KOPT-K1 (cell line): Measurements from ENCODE around the gene FOXI2.

Source experiments
- H3K27ac ChIP-seq: fragments of 200-600 bp; sonication (generic); 2 replicates; pipeline ENCODE4 v1.5.1; 2016; ENCODE audit warnings: antibody characterized with exemption, mild to moderate bottlenecking, low read depth, low read length; ENCODE audit not compliant: poor library complexity, severe bottlenecking
- H3K36me3 ChIP-seq: fragments of 200-600 bp; sonication (generic); 2 replicates; pipeline ENCODE4 v1.5.1; 2017; ENCODE audit warnings: antibody characterized with exemption, mild to moderate bottlenecking, low read length, moderate library complexity; ENCODE audit not compliant: insufficient read depth
- H3K9me3 ChIP-seq: fragments of 200-600 bp; sonication (generic); 2 replicates; pipeline ENCODE4 v1.5.1; 2017; ENCODE audit warnings: antibody characterized with exemption, low read length, mild to moderate bottlenecking; ENCODE audit not compliant: insufficient read depth, poor library complexity, severe bottlenecking

FOXI2 gene

DNA sequence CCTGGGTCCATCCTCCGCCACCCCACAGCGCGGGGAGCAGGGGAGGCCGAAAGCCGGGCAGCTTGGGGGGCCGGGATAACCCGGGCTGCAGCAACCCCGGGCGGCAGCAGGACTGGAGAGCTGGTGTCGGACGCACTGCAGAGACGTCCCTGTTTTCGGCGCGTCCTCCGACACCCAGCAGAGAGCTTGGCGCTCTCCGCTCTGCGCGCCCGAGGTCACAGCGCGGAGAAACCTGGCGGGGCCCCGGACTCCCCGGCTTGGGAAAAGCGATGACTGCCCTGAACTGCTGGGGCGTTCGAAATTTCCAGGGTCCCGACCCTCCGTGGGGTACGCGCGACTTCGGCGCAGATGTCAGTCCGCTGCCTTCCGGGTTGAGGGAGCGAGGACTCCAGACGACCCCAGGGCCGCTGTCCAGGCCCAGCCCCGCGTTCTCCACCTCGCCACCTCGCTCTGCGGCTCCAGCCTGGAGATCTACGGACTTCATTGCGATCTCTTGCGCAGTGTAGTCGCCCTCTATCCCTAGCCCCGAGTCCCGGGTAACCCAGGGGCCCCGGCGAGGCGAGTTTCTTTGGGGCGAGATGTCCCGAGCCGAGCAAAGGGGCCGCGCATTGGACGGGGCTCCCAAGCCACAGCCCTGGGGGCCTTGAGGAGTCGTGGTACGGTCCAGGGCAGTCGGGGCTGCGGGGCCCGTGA is 617 bp upstream of the FOXI2 start:
- Histone ChIP-seq H3K27ac (no peak overlapping the region), H3K36me3 (no peaks in the 10 kb centered on the region), H3K9me3 (peaks cover 8% of the 10 kb centered on the region)

GRCh38 chr10:127737563-127738511 is 852 bp downstream of the FOXI2 start:
- H3K9me3 ChIP-seq, result peaks cover 8% of the 10 kb centered on the region
- H3K27ac ChIP-seq, result no peak overlapping the region
- no peaks in the 10 kb centered on the region for H3K36me3 ChIP-seq

- H3K27ac ChIP-seq, result no peak overlapping the region
- H3K36me3 ChIP-seq, result no peaks in the 10 kb centered on the region
- peaks cover 8% of the 10 kb centered on the region for H3K9me3 ChIP-seq
Observed at GRCh38 chr10:127738512-127739424, 1.8 kb downstream of the FOXI2 start.

DNA sequence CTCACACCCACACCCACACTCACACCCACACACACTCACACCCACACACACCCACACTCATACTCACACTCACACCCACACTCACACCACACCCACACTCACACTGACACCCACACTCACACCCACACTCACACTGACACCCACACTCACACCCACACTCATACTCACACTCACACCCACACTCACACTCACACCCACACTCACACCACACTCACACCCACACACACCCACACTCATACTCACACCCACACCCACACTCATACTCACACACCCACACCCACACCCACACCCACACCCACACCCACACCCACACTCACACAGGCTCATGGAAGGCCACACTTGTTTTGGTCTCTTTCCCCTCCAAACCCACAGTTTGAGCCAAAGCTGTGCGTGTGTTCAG is 2.9 kb downstream of the FOXI2 start:
- no peaks in the 10 kb centered on the region for H3K36me3 ChIP-seq
- H3K27ac ChIP-seq, result no peak overlapping the region
- peaks cover 8% of the 10 kb centered on the region for H3K9me3 ChIP-seq

GRCh38 chr10:127740596-127740995 is 3.6 kb downstream of the FOXI2 start:
- H3K9me3 ChIP-seq, result peaks cover 8% of the 10 kb centered on the region
- no peaks in the 10 kb centered on the region for H3K36me3 ChIP-seq
- H3K27ac ChIP-seq, result no peak overlapping the region

DNA sequence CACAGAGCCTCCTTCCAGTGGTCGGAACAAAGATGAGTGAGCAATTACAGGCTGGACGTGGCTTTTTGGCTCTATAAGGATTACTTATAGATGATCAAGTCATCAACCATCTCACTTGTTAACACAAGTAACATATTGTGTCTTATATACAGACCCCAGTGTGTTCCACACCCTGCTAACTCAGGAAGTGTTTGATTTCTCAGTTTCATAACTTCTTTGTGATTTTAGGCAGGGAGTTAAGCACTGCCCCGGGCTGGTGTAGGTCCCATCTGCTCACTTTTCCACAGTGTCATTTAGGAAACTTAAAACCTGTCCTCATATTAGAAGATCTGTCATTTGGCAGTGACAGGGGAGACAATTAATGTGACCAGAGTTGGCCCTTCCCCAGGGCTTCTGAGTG is 6.2 kb downstream of the FOXI2 start:
- no peaks in the 10 kb centered on the region for H3K9me3 ChIP-seq
- H3K36me3 ChIP-seq, result no peaks in the 10 kb centered on the region
- H3K27ac ChIP-seq, result no peak overlapping the region

GRCh38 chr10:127744956-127745355 is 8.0 kb downstream of the FOXI2 start:
- no peak overlapping the region for H3K27ac ChIP-seq
- H3K36me3 ChIP-seq, result no peaks in the 10 kb centered on the region
- H3K9me3 ChIP-seq, result peaks cover 4% of the 10 kb centered on the region

DNA sequence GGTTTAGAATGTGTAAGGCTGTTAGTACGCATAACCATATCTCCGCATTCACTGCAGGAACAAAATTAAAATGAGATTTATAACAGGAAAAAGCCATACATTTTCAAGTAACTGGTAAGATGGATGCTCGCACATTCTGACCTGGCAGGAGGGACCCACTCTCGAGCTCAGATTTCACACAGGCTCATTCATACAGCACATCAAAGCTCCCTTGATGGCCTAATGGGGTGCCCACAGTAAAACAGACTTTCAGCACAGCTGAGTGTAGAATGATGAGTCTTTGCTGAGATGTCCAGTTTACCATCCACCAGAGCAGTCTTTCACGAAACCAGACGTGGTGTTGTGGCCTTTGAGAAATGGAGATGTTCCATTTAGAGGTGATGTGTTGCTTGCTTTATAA is 8.9 kb downstream of the FOXI2 start:
- Histone ChIP-seq H3K36me3 (no peaks in the 10 kb centered on the region), H3K9me3 (peaks cover 4% of the 10 kb centered on the region), H3K27ac (no peak overlapping the region)

DNA sequence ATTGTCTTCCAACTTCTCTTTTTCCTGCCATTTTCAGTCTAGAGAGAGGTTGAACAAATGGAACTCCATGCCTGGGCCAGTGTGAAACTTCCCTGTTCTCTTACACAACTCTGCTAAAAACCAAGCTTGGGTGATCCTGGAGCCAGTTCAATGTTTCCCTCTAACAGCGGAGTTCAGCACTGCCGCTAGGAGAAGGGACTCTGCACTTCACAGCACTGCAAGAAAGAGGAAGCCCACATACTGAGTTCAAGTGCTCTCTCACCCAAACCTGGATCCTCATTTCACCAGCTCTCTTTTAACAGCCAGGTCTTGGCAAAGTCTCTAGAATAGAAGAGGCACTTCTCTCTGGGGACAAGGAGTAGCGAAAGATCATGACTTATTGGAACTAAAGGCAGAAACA is 18.8 kb downstream of the FOXI2 start:
- Histone ChIP-seq H3K36me3 (no peaks in the 10 kb centered on the region), H3K27ac (no peak overlapping the region), H3K9me3 (no peaks in the 10 kb centered on the region)

GRCh38 chr10:127756264-127756663 is 19.3 kb downstream of the FOXI2 start:
- Histone ChIP-seq H3K36me3 (no peaks in the 10 kb centered on the region), H3K9me3 (no peaks in the 10 kb centered on the region), H3K27ac (no peak overlapping the region)

DNA sequence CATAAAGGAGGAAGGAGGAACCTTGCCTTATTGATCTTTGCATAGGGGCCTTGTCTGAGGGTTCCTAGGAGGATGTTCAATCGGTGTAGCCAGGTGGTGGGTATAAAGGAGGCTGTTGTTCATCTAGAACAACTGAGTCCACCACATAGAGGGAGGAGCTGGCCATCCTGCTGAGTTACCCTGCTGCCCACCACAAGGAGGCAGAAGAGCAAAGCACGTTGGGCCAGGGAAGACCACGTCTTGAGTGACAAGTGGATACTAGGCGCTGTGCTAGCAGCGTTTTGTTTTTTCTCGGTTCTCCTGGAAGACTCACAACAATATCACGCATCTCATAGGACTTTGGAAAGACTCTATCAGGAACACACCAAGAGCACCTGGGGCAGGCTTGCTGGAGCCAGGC is 20.0 kb downstream of the FOXI2 start:
- no peaks in the 10 kb centered on the region for H3K36me3 ChIP-seq
- no peaks in the 10 kb centered on the region for H3K9me3 ChIP-seq
- H3K27ac ChIP-seq, result no peak overlapping the region

- no peaks in the 10 kb centered on the region for H3K36me3 ChIP-seq
- H3K9me3 ChIP-seq, result no peaks in the 10 kb centered on the region
- H3K27ac ChIP-seq, result no peak overlapping the region
Observed at GRCh38 chr10:127759276-127759675, 22.3 kb downstream of the FOXI2 start.

- Histone ChIP-seq H3K9me3 (no peaks in the 10 kb centered on the region), H3K36me3 (no peaks in the 10 kb centered on the region), H3K27ac (no peak overlapping the region)
Observed at GRCh38 chr10:127762925-127763324, 25.9 kb downstream of the FOXI2 start.

DNA sequence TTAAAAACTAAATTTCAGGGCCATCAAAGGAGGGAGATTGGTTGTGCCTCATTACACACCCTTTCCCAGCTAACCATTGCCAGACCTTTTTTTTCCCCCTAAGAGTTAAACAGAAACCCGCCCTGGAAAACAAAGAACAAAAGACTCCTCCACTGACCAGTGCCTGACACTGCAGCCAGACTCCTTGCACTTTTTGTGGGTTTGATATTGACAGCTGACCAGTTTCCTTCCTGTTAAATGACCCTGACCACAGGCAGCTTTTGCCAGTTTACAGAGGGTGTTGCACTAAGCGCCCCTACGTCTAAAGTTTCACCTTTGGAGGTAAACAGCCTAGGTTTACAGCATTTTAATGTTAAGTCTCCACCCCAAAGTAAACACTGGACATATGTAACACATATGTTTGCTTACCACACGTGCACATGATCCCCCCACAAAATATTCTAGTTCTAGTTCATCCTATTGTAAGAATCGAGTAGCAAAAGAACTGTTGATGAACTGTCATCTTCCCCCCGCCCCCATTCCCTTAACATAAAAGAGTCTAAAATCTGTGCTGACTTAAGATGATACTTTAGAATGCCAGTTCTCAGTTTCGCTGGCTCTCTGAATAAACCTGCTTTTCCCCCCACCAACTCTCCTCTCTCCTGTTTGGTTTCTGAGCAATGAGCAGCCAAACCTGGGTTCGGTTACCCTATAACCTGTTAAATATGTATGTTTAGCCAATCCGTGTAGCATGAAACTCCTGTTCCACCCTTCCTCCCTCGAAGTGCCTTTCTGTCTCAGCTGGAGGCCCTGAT is 38.0 kb downstream of the FOXI2 start:
- Histone ChIP-seq H3K36me3 (no peaks in the 10 kb centered on the region), H3K27ac (no peak overlapping the region), H3K9me3 (no peaks in the 10 kb centered on the region)
